ENCODE data around the gene GNL1. TPM values are rescaled to one million over a fixed set of nuclear protein-coding genes. Genes with fewer than 3 reads are reported as not detected.

The GNL1 gene
- total RNA-seq, 6 experiments from 2014 or later = 56.9 to 65.6 (median 61.9) TPM

DNA sequence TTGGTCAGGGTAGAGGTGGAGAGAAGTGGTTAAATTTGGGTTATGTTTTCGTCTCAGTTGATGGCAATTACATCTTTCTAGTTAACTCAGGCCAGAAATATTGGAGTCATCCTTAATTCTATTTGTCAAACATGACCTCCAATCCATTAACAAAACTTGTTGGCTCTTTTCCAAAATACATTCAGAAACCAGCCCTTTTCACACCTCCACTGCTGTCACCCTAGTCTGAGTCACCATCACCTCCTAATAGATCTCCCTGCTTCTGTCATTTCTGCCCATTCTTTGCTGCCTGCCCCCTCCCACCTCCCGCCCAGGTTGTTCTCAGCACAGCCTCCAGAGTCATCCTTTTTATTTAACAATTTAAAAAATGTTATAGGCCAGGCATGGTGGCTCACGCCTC is 12.0 kb upstream of the GNL1 start:
- no peaks in the 10 kb centered on the region for H3K9me3 Mint-ChIP-seq
- TF ChIP-seq, protein P1, sequence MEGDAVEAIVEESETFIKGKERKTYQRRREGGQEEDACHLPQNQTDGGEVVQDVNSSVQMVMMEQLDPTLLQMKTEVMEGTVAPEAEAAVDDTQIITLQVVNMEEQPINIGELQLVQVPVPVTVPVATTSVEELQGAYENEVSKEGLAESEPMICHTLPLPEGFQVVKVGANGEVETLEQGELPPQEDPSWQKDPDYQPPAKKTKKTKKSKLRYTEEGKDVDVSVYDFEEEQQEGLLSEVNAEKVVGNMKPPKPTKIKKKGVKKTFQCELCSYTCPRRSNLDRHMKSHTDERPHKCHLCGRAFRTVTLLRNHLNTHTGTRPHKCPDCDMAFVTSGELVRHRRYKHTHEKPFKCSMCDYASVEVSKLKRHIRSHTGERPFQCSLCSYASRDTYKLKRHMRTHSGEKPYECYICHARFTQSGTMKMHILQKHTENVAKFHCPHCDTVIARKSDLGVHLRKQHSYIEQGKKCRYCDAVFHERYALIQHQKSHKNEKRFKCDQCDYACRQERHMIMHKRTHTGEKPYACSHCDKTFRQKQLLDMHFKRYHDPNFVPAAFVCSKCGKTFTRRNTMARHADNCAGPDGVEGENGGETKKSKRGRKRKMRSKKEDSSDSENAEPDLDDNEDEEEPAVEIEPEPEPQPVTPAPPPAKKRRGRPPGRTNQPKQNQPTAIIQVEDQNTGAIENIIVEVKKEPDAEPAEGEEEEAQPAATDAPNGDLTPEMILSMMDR (IDR thresholded peaks at IDR 0.05) = no peak
- peaks cover 43% of the 10 kb centered on the region for H3K4me1 Mint-ChIP-seq (ENCODE audit: low read depth)
- peaks cover 2% of the 10 kb centered on the region for H3K36me3 Mint-ChIP-seq (ENCODE audit: low read depth)
- H3K27ac Mint-ChIP-seq = no peak overlapping the region
- DNase-seq = no peak
- peaks cover 4% of the 10 kb centered on the region for H3K27me3 Mint-ChIP-seq (ENCODE audit: insufficient read depth)
- no peak overlapping the region for H3K4me3 Mint-ChIP-seq

DNA sequence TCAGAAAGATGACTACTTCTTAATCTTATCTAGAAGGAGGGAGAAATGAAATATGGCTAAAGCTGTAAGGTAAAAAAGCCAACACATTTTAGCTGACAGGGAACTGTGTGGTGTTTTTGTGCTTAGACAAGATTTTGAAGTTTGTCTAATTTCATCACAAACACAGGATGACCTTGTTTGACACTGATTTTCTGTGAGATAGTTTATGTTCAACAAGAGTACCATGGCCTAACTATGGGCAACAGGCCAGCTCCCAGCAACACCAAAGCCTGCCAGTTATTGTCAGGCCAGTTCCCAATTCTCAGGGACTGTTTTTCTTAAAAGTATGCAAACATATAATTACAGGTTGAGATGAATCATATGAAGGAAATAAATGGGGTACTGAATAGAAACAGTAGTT is 9.5 kb upstream of the GNL1 start:
- DNase-seq = no peak
- TF ChIP-seq, protein P1 (IDR thresholded peaks at IDR 0.05) = no peak
- H3K4me3 Mint-ChIP-seq = no peak overlapping the region
- peaks cover 4% of the 10 kb centered on the region for H3K27me3 Mint-ChIP-seq (ENCODE audit: insufficient read depth)
- no peak overlapping the region for H3K27ac Mint-ChIP-seq
- no peaks in the 10 kb centered on the region for H3K9me3 Mint-ChIP-seq
- H3K36me3 Mint-ChIP-seq (ENCODE audit: low read depth) = peaks cover 14% of the 10 kb centered on the region
- H3K4me1 Mint-ChIP-seq (ENCODE audit: low read depth) = peaks cover 22% of the 10 kb centered on the region

DNA sequence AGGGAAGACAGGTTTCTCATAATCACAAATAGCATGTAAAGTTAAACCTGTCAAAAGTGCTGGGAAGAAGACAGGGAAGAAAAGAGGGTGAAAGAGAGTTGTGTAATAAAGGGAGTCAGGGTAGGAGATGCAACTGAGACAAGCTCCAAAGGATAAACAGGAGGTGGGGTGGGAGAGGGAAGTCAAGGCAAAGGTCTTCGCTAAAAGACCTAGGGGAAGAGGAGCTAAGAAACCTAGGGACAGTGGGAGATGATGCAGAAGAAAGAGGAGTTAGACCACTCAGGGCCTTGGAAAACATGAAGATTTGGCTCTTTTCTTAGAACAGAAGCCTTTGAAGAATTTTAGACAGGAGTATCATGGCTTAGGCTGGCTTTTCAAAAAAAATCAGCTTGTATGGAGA is 7.8 kb upstream of the GNL1 start:
- Mint-ChIP-seq H3K4me1 (ENCODE audit: low read depth) (peaks cover 19% of the 10 kb centered on the region), H3K27ac (no peak overlapping the region), H3K36me3 (ENCODE audit: low read depth) (peaks cover 14% of the 10 kb centered on the region), H3K4me3 (no peak overlapping the region), H3K27me3 (ENCODE audit: insufficient read depth) (peaks cover 4% of the 10 kb centered on the region; the same call in 1 of the 2 replicates), H3K9me3 (no peaks in the 10 kb centered on the region)
- no peak for DNase-seq
- TF ChIP-seq, protein P1 (IDR thresholded peaks at IDR 0.05) = no peak

DNA sequence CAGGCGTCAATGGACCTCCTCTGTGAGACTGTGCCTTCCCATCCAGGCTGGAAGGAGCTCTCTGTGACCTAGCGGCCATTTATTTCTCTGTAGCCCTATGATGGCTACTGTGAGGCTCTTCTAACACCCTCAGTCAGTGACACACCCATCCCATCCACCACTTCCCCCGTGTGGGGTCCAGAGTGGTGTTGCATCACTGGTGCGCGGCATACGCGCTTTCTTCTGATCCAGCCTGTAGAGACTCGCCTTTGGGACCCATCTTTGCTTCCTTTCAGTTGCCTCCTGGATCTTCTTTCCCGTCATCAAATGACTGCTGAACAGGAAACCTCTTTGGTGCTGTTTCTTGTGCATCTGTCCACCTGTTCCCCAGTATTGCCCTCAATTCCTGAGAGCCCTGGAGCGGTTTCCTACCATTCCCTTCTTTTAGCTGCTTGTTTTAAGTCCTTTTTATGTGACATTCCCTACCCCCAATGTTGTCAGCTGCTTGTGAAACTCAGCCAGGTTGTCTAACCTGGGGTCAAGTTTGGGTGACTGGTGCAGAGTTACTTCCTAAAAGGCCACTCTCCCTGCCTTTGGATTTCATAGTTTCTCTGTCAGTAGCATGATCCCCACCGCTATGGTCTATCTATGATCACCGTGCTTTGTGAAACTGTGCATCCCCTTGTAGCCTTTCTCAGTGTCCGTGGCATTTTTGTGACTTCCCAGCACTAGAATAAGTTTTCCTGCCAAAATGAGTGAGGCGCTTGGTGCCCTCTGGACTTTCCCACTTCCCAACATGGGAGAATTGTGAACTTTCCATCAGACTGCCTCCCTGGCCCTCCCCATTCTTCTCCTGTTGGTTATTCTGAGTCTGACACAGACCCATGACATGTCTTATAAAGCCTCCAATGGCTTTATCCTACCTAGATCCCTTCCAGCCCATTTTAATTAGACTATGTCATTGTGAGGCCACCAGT is 6.5 kb upstream of the GNL1 start:
- DNase-seq = no peak
- Mint-ChIP-seq H3K4me3 (no peak overlapping the region), H3K27ac (no peak overlapping the region), H3K36me3 (ENCODE audit: low read depth) (peaks cover 16% of the 10 kb centered on the region), H3K9me3 (no peaks in the 10 kb centered on the region), H3K27me3 (ENCODE audit: insufficient read depth) (peaks cover 4% of the 10 kb centered on the region; the same call in 1 of the 2 replicates), H3K4me1 (ENCODE audit: low read depth) (peaks cover 29% of the 10 kb centered on the region)
- TF ChIP-seq, protein P1 (IDR thresholded peaks at IDR 0.05) = no peak

DNA sequence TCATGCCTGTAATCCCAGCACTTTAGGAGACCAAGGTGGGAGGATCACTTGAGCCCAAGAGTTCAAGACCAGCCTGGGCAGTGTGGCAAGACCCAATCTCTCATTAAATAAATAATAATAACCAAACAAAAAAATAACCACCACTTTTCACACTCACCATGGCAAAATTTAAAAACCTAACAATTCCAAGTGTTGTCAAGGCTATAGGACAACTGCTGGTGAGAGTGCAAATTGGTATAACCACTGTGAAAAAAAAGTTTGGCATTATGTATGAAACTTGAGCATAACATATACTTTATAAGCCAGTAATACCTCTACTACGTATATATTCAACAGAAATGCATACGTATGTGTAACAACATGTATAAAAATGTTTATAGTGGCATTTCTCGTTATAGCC is 4.6 kb upstream of the GNL1 start:
- DNase-seq = no peak
- H3K36me3 Mint-ChIP-seq (ENCODE audit: low read depth) = peaks cover 25% of the 10 kb centered on the region
- H3K4me3 Mint-ChIP-seq = no peak overlapping the region
- H3K4me1 Mint-ChIP-seq (ENCODE audit: low read depth) = peaks cover 34% of the 10 kb centered on the region
- no peak overlapping the region for H3K27ac Mint-ChIP-seq
- H3K27me3 Mint-ChIP-seq (ENCODE audit: insufficient read depth) = peaks cover 7% of the 10 kb centered on the region
- no peaks in the 10 kb centered on the region for H3K9me3 Mint-ChIP-seq
- TF ChIP-seq, protein P1 (IDR thresholded peaks at IDR 0.05) = no peak
